Activated CD4-positive, alpha-beta memory T cell treated with anti-CD3 and anti-CD28 coated beads for 36 hours (primary cell): ENCODE measurements around the gene PTPRN2. TPM values are rescaled to one million over a fixed set of nuclear protein-coding genes. Genes with fewer than 3 reads are reported as not detected.

Source experiments
- CTCF ChIA-PET: fragments of 350-600 bp; sonication (Branson Sonifier 250); formaldehyde crosslinking; loops from one replicate; lab custom pipeline; 2021; ENCODE audit warnings: antibody characterized with exemption, inconsistent platforms; lab: Charles Lee
- POLR2A ChIA-PET: fragments of 350-600 bp; sonication (Branson Sonifier 250); formaldehyde crosslinking; loops from one replicate; lab custom pipeline; 2021; ENCODE audit warnings: antibody characterized with exemption; lab: Charles Lee
- DNase-seq: peaks from one replicate; pipeline ENCODE4 v3.0.0-alpha.2; 2020
- H3K27ac Mint-ChIP-seq: one replicate; pipeline ENCODE4 v1.8.0; 2021; ENCODE audit warnings: mixed read lengths
- H3K27me3 Mint-ChIP-seq: one replicate; pipeline ENCODE4 v1.8.0; 2021; ENCODE audit warnings: mixed read lengths
- H3K36me3 Mint-ChIP-seq: one replicate; pipeline ENCODE4 v1.8.0; 2021; ENCODE audit warnings: mixed read lengths
- H3K4me1 Mint-ChIP-seq: one replicate; pipeline ENCODE4 v1.8.0; 2021; ENCODE audit warnings: low read depth, mixed read lengths
- H3K4me3 Mint-ChIP-seq: one replicate; pipeline ENCODE4 v1.8.0; 2021; ENCODE audit warnings: mild to moderate bottlenecking, mixed read lengths
- H3K9me3 Mint-ChIP-seq: one replicate; pipeline ENCODE4 v1.8.0; 2021; ENCODE audit warnings: mixed read lengths
- intact Hi-C: fragments of 100-400 bp; cut with micrococcal nuclease; formaldehyde crosslinking; loops from one replicate; pipeline ENCODE4 v1.15.1; 2023
- total RNA-seq, 2 experiments: library from RNA; stranded (reverse); gene quantifications; one replicate each; pipeline ENCODE4 v1.2.3, GENCODE V29; 2021

The PTPRN2 gene
- total RNA-seq, 2 experiments from 2014 or later: 0.51 to 0.64 TPM

DNA sequence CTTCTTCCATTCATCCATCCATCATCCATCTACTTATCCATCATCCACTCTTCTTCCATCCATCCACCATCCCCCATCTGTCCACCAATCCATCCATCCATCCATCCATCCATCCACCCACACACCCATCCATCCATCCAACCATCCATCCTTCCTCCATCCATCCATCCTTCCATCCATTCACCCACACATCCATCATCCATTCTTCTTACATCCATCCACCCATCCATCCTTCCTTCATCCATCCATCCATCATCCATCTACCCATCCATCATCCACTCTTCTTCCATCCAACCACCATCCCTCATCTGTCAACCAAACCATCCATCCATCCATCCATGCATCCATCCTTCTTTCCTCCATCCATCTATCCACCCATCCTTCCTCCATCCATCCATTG, 821.5 kb downstream of the PTPRN2 start:
- no peak for DNase-seq
- CTCF ChIA-PET: no interaction called here
- intact Hi-C loops: no loop called here
- Mint-ChIP-seq H3K36me3 (no peaks in the 10 kb centered on the region), H3K9me3 (peaks cover 16% of the 10 kb centered on the region), H3K4me3 (no peak overlapping the region), H3K27me3 (peaks cover 5% of the 10 kb centered on the region), H3K27ac (no peak overlapping the region), H3K4me1 (no peaks in the 10 kb centered on the region)
- POLR2A ChIA-PET: no interaction called here

DNA sequence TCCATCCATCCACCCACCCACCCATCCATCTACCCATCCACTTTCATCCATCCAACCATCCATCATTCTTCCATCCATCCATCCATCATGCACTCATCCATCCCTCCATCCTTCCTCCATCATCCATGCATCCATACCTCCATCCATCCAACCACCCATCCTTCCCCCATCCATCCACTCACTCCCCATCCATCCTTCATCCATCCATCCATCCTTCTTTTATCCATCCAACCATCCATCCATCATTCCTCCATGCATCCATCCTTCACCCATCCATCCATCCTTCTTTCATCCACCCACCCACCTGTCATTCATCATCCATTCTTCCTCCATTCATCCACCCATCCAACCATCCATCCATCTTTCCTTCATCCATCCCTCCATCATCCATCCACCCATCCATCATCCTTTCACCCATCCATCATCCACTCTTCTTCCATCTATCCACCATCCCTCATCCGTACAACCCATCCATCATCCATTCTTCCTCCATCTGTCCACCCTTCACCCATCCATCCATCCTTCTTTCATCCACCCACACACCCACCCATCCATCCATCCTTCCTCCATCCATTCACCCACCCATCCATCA, 822.6 kb downstream of the PTPRN2 start:
- Mint-ChIP-seq H3K4me1 (peaks cover 4% of the 10 kb centered on the region), H3K4me3 (no peak overlapping the region), H3K27ac (no peak overlapping the region), H3K27me3 (peaks cover 6% of the 10 kb centered on the region), H3K36me3 (no peaks in the 10 kb centered on the region), H3K9me3 (peaks cover 16% of the 10 kb centered on the region)
- DNase-seq: no peak
- ChIA-PET POLR2A (no interaction called here), CTCF (no interaction called here)
- intact Hi-C loops: no loop called here

DNA sequence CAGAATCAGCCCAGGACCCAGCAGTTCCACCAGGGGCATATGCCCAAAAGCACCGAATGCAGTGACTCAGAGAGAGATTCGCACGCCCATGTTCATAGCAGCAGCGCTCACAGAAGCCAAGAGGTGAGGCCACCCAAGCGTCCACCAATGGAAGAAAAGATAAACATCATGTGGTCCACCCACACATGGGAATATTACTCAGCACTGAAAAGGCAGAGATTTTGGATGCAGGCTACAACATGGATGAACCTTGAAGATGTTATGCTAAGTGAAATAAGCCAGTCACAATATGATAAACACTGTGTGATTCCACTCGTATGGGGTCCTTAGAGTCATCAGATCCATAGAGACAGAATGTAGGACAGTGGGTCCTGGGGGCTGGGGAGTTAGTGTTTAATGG, 823.4 kb downstream of the PTPRN2 start:
- intact Hi-C loops: no loop called here
- H3K36me3 Mint-ChIP-seq: no peaks in the 10 kb centered on the region
- H3K4me1 Mint-ChIP-seq: peaks cover 4% of the 10 kb centered on the region
- H3K27ac Mint-ChIP-seq: no peak overlapping the region
- CTCF ChIA-PET: no interaction called here
- no peak overlapping the region for H3K4me3 Mint-ChIP-seq
- no peak for DNase-seq
- POLR2A ChIA-PET: no interaction called here
- peaks cover 16% of the 10 kb centered on the region for H3K9me3 Mint-ChIP-seq
- peaks cover 6% of the 10 kb centered on the region for H3K27me3 Mint-ChIP-seq

DNA sequence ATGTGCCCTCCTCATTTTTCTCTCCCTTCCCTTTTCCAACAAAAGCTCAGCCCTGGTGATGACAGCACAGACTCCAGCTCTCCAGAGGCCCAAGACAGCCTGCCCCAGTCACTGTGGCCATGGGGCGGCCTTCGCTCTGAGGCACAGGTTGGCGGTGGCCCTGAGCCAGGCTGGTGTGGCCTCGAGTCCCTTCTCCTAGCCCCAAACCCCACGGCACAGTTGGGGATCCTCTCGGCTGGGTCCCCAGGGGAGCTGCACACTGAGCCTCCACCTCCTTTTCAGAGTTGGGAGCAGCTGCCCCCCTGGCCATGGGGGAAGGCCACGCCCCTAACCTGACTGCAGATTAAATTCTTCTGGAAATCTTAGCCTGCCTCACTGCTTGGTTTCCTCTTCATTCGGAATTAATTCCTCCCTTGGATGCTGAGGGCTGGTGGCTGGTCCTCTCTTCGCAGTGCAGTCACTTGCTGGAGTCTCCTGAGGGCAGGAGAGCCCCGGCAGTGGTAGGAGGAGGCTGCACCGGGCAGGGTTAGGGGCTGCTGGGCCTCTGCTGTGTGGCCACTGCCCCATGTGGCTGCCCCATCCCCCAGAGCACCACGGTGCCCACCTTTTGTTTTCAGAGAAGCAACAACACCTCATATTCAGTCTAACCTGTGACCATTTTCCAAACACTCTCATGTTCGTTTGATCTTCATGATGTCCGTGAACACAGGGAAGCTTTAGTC, 824.2 kb downstream of the PTPRN2 start:
- intact Hi-C loops: no loop called here
- H3K27ac Mint-ChIP-seq: no peak overlapping the region
- peaks cover 16% of the 10 kb centered on the region for H3K9me3 Mint-ChIP-seq
- ChIA-PET POLR2A (no interaction called here), CTCF (no interaction called here)
- H3K36me3 Mint-ChIP-seq: no peaks in the 10 kb centered on the region
- no peak overlapping the region for H3K4me3 Mint-ChIP-seq
- no peak for DNase-seq
- peaks cover 4% of the 10 kb centered on the region for H3K4me1 Mint-ChIP-seq
- peaks cover 3% of the 10 kb centered on the region for H3K27me3 Mint-ChIP-seq

DNA sequence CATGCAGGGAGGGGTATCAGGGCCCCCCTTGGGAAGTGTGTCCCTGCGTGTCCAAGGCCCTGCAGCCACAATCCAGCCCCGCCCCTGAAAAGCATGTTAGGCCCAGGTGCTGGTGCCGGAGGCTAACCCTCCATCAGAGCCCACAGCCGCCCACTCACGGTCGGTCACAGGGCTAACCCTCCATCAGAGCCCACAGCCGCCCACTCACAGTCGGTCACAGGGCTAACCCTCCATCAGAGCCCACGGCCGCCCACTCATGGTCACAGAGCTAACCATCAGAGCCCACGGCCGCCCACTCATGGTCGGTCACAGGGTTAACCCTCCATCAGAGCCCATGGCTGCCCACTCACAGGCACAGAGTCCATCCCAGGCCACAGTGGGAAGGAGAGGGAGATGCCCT, 824.8 kb downstream of the PTPRN2 start:
- Mint-ChIP-seq H3K27ac (no peak overlapping the region), H3K4me3 (no peak overlapping the region), H3K9me3 (peaks cover 16% of the 10 kb centered on the region), H3K36me3 (no peaks in the 10 kb centered on the region), H3K4me1 (peaks cover 4% of the 10 kb centered on the region), H3K27me3 (peaks cover 3% of the 10 kb centered on the region)
- intact Hi-C loops: no loop called here
- ChIA-PET CTCF (no interaction called here), POLR2A (no interaction called here)
- DNase-seq: no peak

DNA sequence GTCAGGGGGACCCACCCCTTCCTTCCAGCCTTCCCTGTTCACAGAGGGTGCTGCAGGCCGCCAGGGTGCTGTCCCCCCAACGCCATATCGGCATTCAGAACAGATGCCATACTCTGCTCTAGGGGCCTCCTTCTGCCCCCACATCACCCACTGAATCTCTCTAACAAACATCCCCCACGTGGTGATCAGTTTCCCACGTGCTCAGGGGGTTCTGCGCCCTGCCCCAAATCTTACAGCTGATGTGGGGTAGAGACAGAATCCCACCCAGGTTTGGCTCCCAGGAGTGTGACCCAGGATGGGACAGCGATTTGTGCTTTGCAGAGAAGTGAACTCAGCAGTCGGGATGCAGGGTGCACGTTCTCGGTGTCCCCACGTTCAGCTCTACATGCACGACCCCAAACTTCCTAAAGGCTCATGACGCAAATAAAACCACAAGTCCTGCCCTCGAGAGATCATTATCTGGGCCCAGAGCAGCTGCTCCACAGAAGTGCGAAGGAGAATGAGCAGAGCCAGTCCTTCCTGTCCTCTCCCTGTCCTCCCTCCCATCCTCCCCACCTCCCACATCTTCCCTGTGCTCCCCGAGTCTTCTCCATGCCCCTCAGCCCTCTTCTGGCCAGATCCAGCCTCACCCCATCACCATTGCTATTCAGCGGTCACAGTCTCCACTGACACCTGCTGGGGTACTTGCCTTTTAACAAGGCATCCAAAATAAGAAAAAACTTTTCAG, 827.5 kb downstream of the PTPRN2 start:
- Mint-ChIP-seq H3K4me1 (peaks cover 4% of the 10 kb centered on the region), H3K27me3 (peaks cover 3% of the 10 kb centered on the region), H3K4me3 (no peak overlapping the region), H3K36me3 (no peaks in the 10 kb centered on the region), H3K27ac (no peak overlapping the region), H3K9me3 (peaks cover 10% of the 10 kb centered on the region)
- ChIA-PET POLR2A (no interaction called here), CTCF (no interaction called here)
- no peak for DNase-seq
- intact Hi-C loops: no loop called here

DNA sequence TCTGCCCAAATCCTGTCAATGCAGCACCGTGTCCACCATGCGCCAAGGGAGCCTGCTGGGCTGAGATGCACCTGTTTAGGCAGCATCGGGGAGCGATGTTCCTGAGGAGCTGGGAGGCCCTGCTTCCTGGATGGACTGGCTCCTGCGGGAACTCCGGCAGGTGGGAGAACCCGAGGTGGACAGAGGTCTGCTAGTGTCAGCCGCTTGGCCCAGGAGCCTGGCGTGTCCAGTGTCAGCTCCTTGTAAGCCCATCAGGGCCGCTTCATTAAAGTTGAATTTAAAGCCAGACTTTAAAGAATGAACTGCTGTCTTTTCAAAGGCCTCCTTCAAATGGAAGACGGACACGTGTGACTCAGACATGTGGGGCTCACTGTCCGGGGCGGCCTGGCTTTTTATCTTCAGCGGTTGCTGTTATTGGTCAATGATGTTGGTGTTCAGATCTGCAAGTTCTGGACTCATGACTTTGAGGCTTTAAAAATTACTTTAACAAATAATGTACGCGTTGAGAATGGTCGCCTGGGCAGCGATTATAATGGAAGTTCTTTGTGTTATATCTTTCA, 828.3 kb downstream of the PTPRN2 start:
- H3K36me3 Mint-ChIP-seq: no peaks in the 10 kb centered on the region
- H3K4me3 Mint-ChIP-seq: no peak overlapping the region
- peaks cover 3% of the 10 kb centered on the region for H3K9me3 Mint-ChIP-seq
- CTCF ChIA-PET: no interaction called here
- intact Hi-C loops: no loop called here
- peaks cover 4% of the 10 kb centered on the region for H3K4me1 Mint-ChIP-seq
- POLR2A ChIA-PET: no interaction called here
- H3K27ac Mint-ChIP-seq: no peak overlapping the region
- DNase-seq: no peak
- H3K27me3 Mint-ChIP-seq: peaks cover 3% of the 10 kb centered on the region

DNA sequence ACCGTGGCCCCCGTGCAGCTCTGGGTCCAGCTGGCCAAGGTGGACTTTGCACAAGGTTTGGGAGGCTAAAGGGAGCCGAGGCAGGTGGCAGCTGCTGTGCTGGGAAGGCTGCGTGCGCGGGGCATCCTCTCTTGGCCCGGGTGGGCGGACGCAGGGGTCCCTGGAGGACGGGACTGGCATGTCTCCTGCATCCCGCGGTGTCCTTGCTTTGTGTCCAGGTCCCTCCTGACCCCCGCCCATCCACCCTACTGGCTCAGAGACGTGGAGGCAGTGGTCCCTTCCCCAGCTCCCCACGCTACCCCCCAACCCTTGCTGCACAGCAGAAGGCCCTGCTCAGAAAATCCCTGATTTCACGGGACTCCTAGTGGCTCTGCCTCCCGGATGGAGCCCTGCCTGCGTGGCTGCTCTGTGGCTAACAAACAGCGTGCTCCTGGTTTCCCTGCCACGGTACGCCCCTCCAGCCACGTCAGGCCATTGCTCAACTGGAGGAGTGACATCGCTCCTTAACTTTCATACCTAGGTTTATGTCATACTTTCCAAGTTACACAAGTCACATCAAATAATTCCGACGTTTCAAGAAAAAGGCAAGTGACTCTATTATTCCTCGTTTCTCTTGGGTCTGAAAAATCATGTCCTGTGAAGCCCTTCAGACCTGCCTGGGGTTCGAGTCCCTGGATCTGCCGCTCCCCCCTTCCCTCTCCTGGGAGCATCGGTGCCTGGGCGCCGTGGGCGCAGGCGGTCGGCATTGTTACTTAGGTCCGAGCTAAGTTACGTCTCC, 829.0 kb downstream of the PTPRN2 start:
- DNase-seq: no peak
- Mint-ChIP-seq H3K9me3 (no peaks in the 10 kb centered on the region), H3K4me3 (no peak overlapping the region), H3K36me3 (no peaks in the 10 kb centered on the region), H3K4me1 (peaks cover 4% of the 10 kb centered on the region), H3K27me3 (peaks cover 3% of the 10 kb centered on the region), H3K27ac (no peak overlapping the region)
- ChIA-PET POLR2A (no interaction called here), CTCF (no interaction called here)
- intact Hi-C loops: no loop called here

DNA sequence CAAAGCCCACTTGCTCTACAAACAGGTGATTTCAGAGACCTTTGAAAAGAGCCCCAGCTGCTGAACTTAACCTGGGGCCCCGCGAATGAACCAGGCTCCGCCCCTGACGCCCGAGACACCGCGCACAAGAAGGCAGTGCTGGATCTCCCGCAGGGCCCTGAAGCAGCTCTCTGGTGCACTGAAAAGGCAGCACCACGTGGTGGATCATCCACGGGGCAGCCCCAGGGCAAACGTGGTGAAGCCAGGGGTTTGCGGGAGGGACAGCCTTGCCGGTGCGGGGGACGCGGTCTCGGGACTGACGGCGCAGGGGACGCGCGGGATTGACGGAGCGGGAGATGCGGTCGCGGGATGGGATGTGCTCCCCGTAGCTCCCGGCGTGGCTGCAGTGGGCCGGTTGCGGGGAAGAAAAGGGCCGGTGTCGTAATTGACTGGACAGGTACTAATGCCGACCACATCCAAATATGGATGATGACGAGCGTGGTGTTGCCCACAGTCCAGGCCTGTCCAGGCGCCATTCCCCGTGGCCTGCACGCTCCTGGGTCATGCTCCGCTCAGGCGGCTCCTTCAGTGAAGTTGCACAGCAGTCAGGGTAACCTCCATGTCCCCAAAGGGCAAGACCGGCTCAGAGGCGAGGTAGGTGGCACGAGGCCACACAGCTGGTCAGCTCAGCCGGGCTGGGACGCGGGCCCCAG, 829.7 kb downstream of the PTPRN2 start:
- H3K27me3 Mint-ChIP-seq: peaks cover 3% of the 10 kb centered on the region
- intact Hi-C loops: no loop called here
- no peak overlapping the region for H3K4me3 Mint-ChIP-seq
- no peaks in the 10 kb centered on the region for H3K9me3 Mint-ChIP-seq
- H3K36me3 Mint-ChIP-seq: no peaks in the 10 kb centered on the region
- peaks cover 4% of the 10 kb centered on the region for H3K4me1 Mint-ChIP-seq
- H3K27ac Mint-ChIP-seq: no peak overlapping the region
- no peak for DNase-seq
- ChIA-PET CTCF (no interaction called here), POLR2A (no interaction called here)

DNA sequence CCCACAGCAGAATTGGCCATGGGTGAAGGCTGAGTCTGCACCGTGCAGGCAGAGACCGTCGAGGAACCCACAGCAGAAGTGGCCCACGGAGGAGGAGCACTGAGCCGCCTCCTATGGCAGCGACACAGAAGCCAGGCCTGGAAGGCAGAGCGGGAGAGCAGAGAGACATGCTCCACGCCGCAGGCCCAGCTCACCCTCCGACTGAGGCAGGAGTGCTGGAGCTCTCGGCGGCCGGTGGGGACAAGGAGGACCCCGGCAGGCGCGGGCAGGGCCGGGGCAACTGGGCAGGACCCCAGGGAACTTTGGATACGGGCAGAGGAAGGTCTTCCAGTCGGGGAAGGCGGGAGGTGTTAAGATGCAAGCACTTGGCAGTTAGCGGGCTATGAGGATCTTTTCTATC, 830.4 kb downstream of the PTPRN2 start:
- ChIA-PET POLR2A (no interaction called here), CTCF (no interaction called here)
- no peak overlapping the region for H3K4me3 Mint-ChIP-seq
- no peaks in the 10 kb centered on the region for H3K36me3 Mint-ChIP-seq
- H3K4me1 Mint-ChIP-seq: peaks cover 4% of the 10 kb centered on the region
- DNase-seq: no peak
- H3K27me3 Mint-ChIP-seq: peaks cover 3% of the 10 kb centered on the region
- no peaks in the 10 kb centered on the region for H3K9me3 Mint-ChIP-seq
- H3K27ac Mint-ChIP-seq: no peak overlapping the region
- intact Hi-C loops: no loop called here

DNA sequence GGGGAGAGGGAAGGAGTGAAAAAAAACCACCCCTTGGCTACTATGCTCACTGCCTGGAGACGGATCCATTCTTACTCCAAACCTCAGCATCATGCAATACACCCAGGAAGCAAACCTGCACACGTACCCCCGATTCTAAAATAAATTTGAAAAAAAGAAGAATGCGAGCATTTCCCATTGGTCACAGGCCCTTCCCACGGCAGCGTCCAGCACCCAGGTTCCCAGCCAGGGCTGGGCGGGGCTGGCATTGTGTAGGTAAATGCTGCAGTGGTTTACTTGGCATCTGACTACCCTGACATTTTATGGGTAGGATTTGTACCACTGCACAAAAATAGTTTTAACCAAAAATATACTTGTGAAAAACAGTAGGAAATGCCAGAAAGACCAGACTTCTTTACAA, 831.9 kb downstream of the PTPRN2 start:
- Mint-ChIP-seq H3K36me3 (no peaks in the 10 kb centered on the region), H3K27me3 (peaks cover 2% of the 10 kb centered on the region), H3K4me3 (no peak overlapping the region), H3K27ac (no peak overlapping the region), H3K4me1 (peaks cover 4% of the 10 kb centered on the region), H3K9me3 (no peaks in the 10 kb centered on the region)
- intact Hi-C loops: no loop called here
- CTCF ChIA-PET: no interaction called here
- DNase-seq: no peak
- POLR2A ChIA-PET: no interaction called here
